Gastrocnemius medialis (tissue), 4 donors: ENCODE measurements around the gene TTR. TPM values are rescaled to one million over a fixed set of nuclear protein-coding genes. Genes with fewer than 3 reads are reported as not detected.

Experiments
- ATAC-seq, 2 donors: fragments of 150-250 bp; one replicate each; pipeline ENCODE4 v1.9.1; 2016
- DNase-seq, 2 donors: peaks; one replicate each; pipeline ENCODE4 v3.0.0-alpha.2; 2019
- H3K27ac ChIP-seq, 4 donors: fragments of 200-600 bp; sonication (generic); 1 replicate in 1 of 4; 2 replicates in 3 of 4; pipeline ENCODE4 v1.5.1; 2016 to 2018; ENCODE audit warnings: mild to moderate bottlenecking in 2 of 4, moderate library complexity in 1 of 4
- H3K27me3 ChIP-seq, 3 donors: fragments of 200-600 bp; sonication (generic) in 2 of 3; 1 replicate in 1 of 3; 2 replicates in 2 of 3; pipeline versions ENCODE4 v1.5.1 to v1.6.0; 2016 to 2019; ENCODE audit warnings: mild to moderate bottlenecking in 1 of 3, moderate library complexity in 1 of 3
- H3K36me3 ChIP-seq, 2 donors: fragments of 200-600 bp; sonication (generic) in 1 of 2; one replicate each; pipeline ENCODE4 v1.5.1; 2017 to 2018
- H3K4me1 ChIP-seq, 2 donors: fragments of 200-600 bp; sonication (generic) in 1 of 2; one replicate each; pipeline ENCODE4 v1.5.1; 2016 to 2017; ENCODE audit warnings: mild to moderate bottlenecking in 2 of 2
- H3K4me3 ChIP-seq, 4 donors: fragments of 200-600 bp; sonication (generic) in 3 of 4; 1 replicate in 1 of 4; 2 replicates in 3 of 4; pipeline ENCODE4 v1.5.1; 2016 to 2019; ENCODE audit warnings: mild to moderate bottlenecking in 2 of 4
- H3K9me3 ChIP-seq, 3 donors: fragments of 200-600 bp; sonication (generic) in 2 of 3; 1 replicate in 1 of 3; 2 replicates in 2 of 3; pipeline ENCODE4 v1.5.1; 2016 to 2019
- CTCF ChIP-seq, 5 experiments: fragments of 450-650 bp in 3 of 5; fragments of 200-600 bp in 2 of 5; sonication (generic) in 2 of 5; IDR thresholded peaks in 4 of 5; conservative IDR thresholded peaks in 1 of 5; 1 replicate in 4 of 5; 2 replicates in 1 of 5; pipeline ENCODE4 v1.5.1; 2016 to 2019; ENCODE audit warnings: antibody characterized with exemption in 5 of 5, mild to moderate bottlenecking in 3 of 5, moderate library complexity in 3 of 5
- POLR2A ChIP-seq, 2 donors: fragments of 450-650 bp; IDR thresholded peaks; one replicate each; pipeline ENCODE4 v1.6.1; 2017; ENCODE audit warnings: antibody characterized with exemption in 2 of 2, mild to moderate bottlenecking in 2 of 2, moderate library complexity in 2 of 2
- in situ Hi-C, 4 donors: fragments of 200-750 bp; cut with MboI; loops; one replicate each; pipeline versions ENCODE4 v1.15.0 to v1.8.0; 2017; ENCODE audit warnings: low sequenced_read_pairs in 4 of 4
- intact Hi-C: fragments of 100-400 bp; cut with DNase I; formaldehyde crosslinking; loops from one replicate; pipeline ENCODE4 v1.15.1; 2023; ENCODE audit warnings: low total_unique reads
- total RNA-seq, 4 donors: library from RNA; depleted of rRNA; stranded (reverse); fragments of >200 nt; gene quantifications; one replicate each; pipeline versions ENCODE4 v1.1.0 to v1.2.3, GENCODE V29; 2016

TTR gene
- total RNA-seq, 4 donors from 2014 or later: 1.4 to 4.4 TPM; not detected in 2

GRCh38 chr18:31606265-31606664, 14.6 kb downstream of the TTR start:
- DNase-seq (no peak), ATAC-seq (no peak)
- no peak overlapping the region for H3K27ac ChIP-seq
- TF ChIP-seq CTCF (IDR thresholded peaks at IDR 0.05 in 4 of 5, conservative IDR thresholded peaks at IDR 0.05 in 1 of 5): no peak
- no peak for TF ChIP-seq POLR2A (IDR thresholded peaks at IDR 0.05)
- H3K36me3 ChIP-seq: no peaks in the 10 kb centered on the region
- intact Hi-C loops (no loop called here), in situ Hi-C loops (no loop called here)
- H3K4me3 ChIP-seq: no peak overlapping the region
- no peaks in the 10 kb centered on the region for H3K27me3 ChIP-seq
- peaks cover under 1 to 3% of the 10 kb centered on the region in 2 donors for H3K4me1 ChIP-seq
- no peaks in the 10 kb centered on the region for H3K9me3 ChIP-seq

DNA sequence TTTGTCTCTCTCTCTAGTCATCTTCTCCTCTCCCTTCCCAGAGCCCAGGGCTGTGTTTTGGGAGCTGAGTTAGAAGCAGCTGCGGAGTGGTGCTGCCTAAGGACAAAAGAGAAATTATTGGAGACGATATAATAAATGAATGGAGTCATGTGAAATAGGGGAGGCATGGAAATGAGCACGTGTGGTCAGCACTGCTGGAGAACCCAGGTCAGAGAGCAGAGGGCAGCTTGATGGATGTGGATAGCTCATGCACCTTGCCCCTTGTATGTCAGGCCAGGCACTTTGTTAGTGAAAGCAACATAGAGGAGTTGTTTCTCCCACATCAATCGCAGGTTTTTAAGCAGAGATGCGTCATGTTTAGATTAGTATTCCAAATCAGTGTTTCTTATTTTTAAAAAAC, 15.7 kb downstream of the TTR start:
- no peak overlapping the region for H3K4me3 ChIP-seq
- intact Hi-C loops (no loop called here), in situ Hi-C loops (no loop called here)
- no peak for DNase-seq
- H3K4me1 ChIP-seq: peaks cover 5 to 12% of the 10 kb centered on the region in 2 donors
- no peak for TF ChIP-seq POLR2A (IDR thresholded peaks at IDR 0.05)
- TF ChIP-seq CTCF (IDR thresholded peaks at IDR 0.05 in 4 of 5, conservative IDR thresholded peaks at IDR 0.05 in 1 of 5): no peak
- no peaks in the 10 kb centered on the region for H3K9me3 ChIP-seq
- no peaks in the 10 kb centered on the region for H3K36me3 ChIP-seq
- no peaks in the 10 kb centered on the region for H3K27me3 ChIP-seq
- ATAC-seq: no peak
- H3K27ac ChIP-seq: no peak overlapping the region

GRCh38 chr18:31609886-31610285, 18.2 kb downstream of the TTR start:
- TF ChIP-seq CTCF (IDR thresholded peaks at IDR 0.05 in 4 of 5, conservative IDR thresholded peaks at IDR 0.05 in 1 of 5): no peak
- no peak for TF ChIP-seq POLR2A (IDR thresholded peaks at IDR 0.05)
- in situ Hi-C loops: no loop called here
- DNase-seq: no peak
- Histone ChIP-seq H3K9me3 (no peaks in the 10 kb centered on the region), H3K36me3 (no peaks in the 10 kb centered on the region), H3K27me3 (no peaks in the 10 kb centered on the region), H3K27ac (no peak overlapping the region), H3K4me3 (no peak overlapping the region), H3K4me1 (peaks cover 10 to 12% of the 10 kb centered on the region in 2 donors)
- ATAC-seq: no peak
- intact Hi-C loops: no loop called here

GRCh38 chr18:31610286-31611205, 18.9 kb downstream of the TTR start:
- in situ Hi-C loops: no loop called here
- Histone ChIP-seq H3K4me1 (peaks cover 10 to 12% of the 10 kb centered on the region in 2 donors), H3K9me3 (no peaks in the 10 kb centered on the region), H3K4me3 (no peak overlapping the region), H3K36me3 (no peaks in the 10 kb centered on the region), H3K27ac (no peak overlapping the region), H3K27me3 (no peaks in the 10 kb centered on the region)
- DNase-seq (no peak), ATAC-seq (no peak)
- no peak for TF ChIP-seq POLR2A (IDR thresholded peaks at IDR 0.05)
- TF ChIP-seq CTCF (IDR thresholded peaks at IDR 0.05 in 4 of 5, conservative IDR thresholded peaks at IDR 0.05 in 1 of 5): peak in 1 of 5 experiments; percentile 28
- intact Hi-C loops: no loop called here
